Retinal pigment epithelial cell (primary cell): Measurements from ENCODE around the gene STPG4.

Experiments
- DNase-seq: peaks from one replicate; pipeline ENCODE4 v3.0.0-alpha.2; 2010; ENCODE audit warnings: low read depth
- H3K4me3 ChIP-seq: 2 replicates; pipeline ENCODE4 v1.5.1; 2011; ENCODE audit warnings: mild to moderate bottlenecking, low read length, control low read depth, moderate library complexity
- TF ChIP-seq, protein P1 (sequence below): conservative IDR thresholded peaks from 2 replicates; pipeline ENCODE4 v1.5.1; 2011; ENCODE audit warnings: low read depth, low read length, control low read depth, inconsistent platforms

The STPG4 gene

DNA sequence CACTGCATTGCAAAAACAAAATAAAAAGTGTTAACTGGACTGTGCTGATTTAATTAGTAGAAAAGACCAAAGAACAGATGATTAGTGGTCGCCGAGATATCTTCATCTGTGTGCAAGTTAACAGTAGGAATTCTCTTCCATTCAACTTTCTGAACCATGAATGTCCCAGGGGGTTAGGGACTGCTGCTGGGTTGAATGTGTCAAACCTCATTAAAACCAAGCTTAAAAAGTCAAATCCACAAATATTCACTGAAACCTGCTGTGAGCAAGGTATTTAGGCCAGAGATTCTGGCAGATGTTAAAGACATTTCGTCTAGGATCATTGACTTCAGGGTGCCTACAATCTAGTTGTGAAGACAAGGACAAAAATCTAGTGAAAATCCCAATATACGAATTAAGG lies 58.7 kb downstream of the STPG4 start:
- no peak overlapping the region for H3K4me3 ChIP-seq
- TF ChIP-seq, protein P1, sequence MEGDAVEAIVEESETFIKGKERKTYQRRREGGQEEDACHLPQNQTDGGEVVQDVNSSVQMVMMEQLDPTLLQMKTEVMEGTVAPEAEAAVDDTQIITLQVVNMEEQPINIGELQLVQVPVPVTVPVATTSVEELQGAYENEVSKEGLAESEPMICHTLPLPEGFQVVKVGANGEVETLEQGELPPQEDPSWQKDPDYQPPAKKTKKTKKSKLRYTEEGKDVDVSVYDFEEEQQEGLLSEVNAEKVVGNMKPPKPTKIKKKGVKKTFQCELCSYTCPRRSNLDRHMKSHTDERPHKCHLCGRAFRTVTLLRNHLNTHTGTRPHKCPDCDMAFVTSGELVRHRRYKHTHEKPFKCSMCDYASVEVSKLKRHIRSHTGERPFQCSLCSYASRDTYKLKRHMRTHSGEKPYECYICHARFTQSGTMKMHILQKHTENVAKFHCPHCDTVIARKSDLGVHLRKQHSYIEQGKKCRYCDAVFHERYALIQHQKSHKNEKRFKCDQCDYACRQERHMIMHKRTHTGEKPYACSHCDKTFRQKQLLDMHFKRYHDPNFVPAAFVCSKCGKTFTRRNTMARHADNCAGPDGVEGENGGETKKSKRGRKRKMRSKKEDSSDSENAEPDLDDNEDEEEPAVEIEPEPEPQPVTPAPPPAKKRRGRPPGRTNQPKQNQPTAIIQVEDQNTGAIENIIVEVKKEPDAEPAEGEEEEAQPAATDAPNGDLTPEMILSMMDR, result no peak
- DNase-seq, result no peak

DNA sequence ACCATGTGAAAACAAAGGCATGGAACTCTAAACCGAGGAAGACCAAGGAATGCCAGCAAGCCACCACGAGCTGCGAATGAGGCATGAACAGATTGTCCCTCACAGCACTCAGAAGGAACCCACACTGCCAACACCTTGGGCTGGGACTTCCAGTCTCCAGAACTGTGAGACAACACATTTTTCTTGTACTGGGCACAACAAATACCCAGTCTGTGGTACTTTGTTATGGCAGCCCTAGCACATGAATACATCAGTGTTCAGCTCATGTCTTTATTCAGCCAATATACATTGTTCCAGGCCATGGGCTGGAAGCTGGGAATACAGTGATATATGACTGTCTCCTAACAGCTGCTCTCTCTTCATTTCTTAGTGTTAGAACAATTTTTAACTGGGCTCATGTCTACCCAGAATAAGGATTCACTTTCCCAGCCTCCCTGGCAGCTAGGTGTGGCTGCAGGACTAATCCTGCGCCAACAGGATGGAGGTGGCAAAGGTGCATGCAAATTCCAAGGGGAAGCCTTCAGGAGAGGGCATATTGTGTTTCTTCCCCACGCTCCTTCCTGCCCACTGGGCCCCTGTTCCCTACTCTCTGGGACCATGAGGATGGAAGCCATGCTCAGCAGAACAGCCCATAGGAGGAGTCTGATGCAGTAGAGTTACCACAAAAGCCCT lies 59.6 kb downstream of the STPG4 start:
- H3K4me3 ChIP-seq, result no peak overlapping the region
- TF ChIP-seq, protein P1, result no peak
- DNase-seq, result no peak

DNA sequence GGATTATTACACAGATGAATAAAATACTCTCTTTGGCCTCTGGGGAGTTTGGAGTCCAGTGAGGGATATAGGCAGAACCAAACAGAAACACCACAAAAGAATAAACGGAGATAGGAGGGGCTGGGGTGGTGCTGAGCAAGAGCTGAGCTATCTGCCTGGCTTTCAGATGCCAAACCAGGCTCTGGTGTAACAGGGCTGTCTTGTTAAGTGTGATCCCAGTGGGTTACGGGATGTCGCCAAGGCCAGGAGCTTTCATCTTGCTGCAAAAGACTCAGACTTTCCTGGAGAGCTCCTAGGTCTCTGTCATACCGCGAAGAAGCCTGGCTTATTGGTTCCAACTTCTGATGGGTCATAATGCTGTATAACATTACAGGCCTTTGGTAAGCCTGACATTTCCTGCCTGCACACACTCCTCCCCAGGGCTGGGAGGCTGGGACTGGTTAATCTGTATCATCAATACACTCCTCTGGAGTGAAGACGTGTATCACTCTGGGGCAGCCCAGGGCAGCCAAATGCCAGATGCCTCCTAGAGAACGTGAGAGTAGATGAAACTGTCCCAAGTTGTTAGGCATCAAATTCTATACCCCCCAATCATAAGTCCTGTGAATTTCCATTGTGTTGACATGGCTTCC lies 60.5 kb downstream of the STPG4 start:
- TF ChIP-seq, protein P1, result no peak
- no peak overlapping the region for H3K4me3 ChIP-seq
- no peak for DNase-seq

DNA sequence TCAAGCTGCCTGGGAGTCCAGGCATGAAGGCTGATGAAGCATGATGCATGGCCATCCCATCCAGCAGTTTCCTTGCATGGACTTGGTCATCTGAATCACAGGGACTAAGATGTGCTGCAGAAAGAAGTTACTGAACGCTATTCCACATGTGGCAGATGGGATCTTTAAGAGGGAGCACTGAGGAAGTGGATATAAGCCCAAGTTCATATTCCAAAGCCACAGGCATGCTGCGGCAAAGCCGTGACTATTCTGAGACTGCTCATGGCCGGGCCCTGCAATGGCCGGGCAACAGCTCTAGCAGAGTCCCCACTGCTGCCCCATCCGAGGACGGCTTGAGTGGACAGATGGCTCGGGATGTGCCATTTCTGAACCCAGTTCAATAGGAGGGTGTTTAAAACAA lies 61.5 kb downstream of the STPG4 start:
- DNase-seq, result no peak
- TF ChIP-seq, protein P1, result no peak
- no peak overlapping the region for H3K4me3 ChIP-seq

DNA sequence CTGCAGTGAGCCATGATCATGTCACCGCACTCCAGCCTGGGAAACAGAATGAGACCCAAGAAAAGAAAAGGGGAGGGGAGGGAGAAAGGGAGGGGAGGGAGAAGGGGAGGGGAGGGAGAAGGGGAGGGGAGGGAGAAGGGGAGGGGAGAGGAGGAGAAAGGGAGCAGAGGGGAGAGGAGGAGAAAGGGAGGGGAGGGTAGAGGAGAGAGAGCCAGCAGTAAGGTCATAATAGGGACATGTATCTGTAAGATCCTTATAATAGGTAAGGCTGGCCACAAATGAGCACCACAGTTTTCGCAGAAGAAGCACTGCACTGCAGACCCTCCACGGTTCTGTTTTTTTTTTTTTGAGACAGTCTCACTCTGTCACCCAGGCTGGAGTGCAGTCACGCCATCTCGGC lies 62.6 kb downstream of the STPG4 start:
- TF ChIP-seq, protein P1, result no peak
- no peak for DNase-seq
- H3K4me3 ChIP-seq, result no peak overlapping the region

DNA sequence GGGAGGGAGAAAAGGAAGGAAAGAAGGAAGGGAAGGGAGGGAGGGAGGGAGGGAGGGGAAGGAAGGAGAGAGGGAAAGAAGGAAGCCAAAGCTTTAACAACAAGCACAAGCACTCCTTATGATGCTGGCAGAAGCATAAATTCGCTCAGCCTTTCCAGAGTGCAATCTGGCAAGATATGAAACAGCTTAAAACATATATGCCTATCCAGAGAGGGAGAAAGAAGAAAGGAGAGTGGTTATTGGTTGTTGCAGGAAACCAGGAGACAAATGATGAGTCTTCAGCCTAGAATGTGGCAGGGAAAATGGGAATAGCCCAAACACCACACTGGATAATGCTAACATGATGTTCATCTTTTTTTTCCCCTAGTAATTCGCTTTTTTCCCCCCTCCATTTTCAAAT lies 64.0 kb downstream of the STPG4 start:
- DNase-seq, result no peak
- H3K4me3 ChIP-seq, result no peak overlapping the region
- TF ChIP-seq, protein P1, result no peak

DNA sequence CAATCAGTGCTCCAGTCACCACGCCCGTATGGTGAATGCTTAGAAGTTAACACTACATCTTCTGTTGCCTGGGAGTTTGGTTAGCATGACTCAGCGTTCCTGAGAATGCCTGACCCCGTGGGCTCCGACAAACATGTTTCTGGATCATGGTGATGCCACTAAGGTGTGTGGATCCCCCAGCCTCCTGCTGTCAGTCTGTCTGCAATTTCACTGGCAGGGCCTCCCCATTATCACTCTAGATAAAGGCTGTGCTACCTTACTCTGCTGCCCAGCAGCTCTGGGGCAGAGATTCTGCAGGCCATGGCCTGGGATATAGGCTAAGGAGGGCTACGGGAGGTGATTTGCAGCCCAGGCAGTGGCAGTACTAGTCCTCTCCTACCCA lies 66.0 kb downstream of the STPG4 start:
- no peak overlapping the region for H3K4me3 ChIP-seq
- TF ChIP-seq, protein P1, result no peak
- DNase-seq, result no peak
